GM21423 (cell line): ENCODE results near the gene DCAF12L1.

ENCODE experiments used
- ATAC-seq: cut with Tn5 transposase; IDR thresholded peaks from one replicate; pipeline ENCODE4 v1.9.1; 2021; ENCODE audit warnings: mild to moderate bottlenecking, moderate library complexity; ENCODE audit not compliant: unreplicated experiment

The DCAF12L1 gene

GRCh38 chrX:126552313-126553022, at the start of gene DCAF12L1:
Gene DCAF12L1, minus strand, starts transcription at chrX:126552814. Its CDS starts 206 bp downstream, at chrX:126552608.
- ATAC-seq: no peak

- ATAC-seq: no peak
Observed at GRCh38 chrX:126580877-126581276, 28.3 kb upstream of the DCAF12L1 start.

- no peak for ATAC-seq
Observed at GRCh38 chrX:126575911-126576310, 23.3 kb upstream of the DCAF12L1 start.

GRCh38 chrX:126557151-126557550, 4.5 kb upstream of the DCAF12L1 start:
- ATAC-seq: no peak

GRCh38 chrX:126551725-126552312, 795 bp downstream of the DCAF12L1 start:
- ATAC-seq: no peak

- ATAC-seq: no peak
Observed at GRCh38 chrX:126551306-126551705, 1.3 kb downstream of the DCAF12L1 start.

- ATAC-seq: no peak
Observed at GRCh38 chrX:126550816-126551215, 1.8 kb downstream of the DCAF12L1 start.

GRCh38 chrX:126509923-126510322, 42.7 kb downstream of the DCAF12L1 start:
- no peak for ATAC-seq
